Gastroesophageal sphincter (tissue), 3 donors: ENCODE measurements around the gene ARHGAP18.

Experiments used
- EP300 ChIP-seq: sonication (generic); formaldehyde crosslinking; IDR thresholded peaks from one replicate; pipeline ENCODE4 v1.6.1; 2017; ENCODE audit warnings: antibody characterized with exemption, mild to moderate bottlenecking
- TF ChIP-seq, protein P1 (sequence below), 4 experiments: fragments of 200-600 bp in 2 of 4; fragments of 450-650 bp in 2 of 4; sonication (generic) in 1 of 4; IDR thresholded peaks; one replicate each; pipeline ENCODE4 v1.5.1; 2017 to 2019; ENCODE audit warnings: antibody characterized with exemption in 4 of 4, mild to moderate bottlenecking in 2 of 4, moderate library complexity in 2 of 4

DNA sequence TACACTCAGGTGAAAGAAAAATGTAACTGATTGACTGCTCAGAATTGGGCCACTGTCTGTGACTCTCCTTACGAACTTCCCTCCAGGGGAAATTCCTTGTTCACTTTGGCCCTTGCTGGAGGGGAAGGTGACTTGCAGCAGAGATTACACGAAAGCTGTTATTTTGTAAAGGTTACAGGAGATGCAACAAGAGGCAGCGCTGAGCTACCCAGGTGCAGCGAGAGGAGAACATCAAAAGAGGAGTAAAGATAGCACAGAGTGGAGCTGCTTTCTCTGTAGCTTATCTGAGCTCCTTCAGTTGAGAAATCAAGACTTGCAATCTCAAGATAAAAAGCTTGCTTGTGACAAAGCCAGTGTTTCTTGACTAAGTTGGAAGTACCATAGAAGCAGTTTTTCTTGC, 144.6 kb downstream of the ARHGAP18 start:
- TF ChIP-seq, protein P1, sequence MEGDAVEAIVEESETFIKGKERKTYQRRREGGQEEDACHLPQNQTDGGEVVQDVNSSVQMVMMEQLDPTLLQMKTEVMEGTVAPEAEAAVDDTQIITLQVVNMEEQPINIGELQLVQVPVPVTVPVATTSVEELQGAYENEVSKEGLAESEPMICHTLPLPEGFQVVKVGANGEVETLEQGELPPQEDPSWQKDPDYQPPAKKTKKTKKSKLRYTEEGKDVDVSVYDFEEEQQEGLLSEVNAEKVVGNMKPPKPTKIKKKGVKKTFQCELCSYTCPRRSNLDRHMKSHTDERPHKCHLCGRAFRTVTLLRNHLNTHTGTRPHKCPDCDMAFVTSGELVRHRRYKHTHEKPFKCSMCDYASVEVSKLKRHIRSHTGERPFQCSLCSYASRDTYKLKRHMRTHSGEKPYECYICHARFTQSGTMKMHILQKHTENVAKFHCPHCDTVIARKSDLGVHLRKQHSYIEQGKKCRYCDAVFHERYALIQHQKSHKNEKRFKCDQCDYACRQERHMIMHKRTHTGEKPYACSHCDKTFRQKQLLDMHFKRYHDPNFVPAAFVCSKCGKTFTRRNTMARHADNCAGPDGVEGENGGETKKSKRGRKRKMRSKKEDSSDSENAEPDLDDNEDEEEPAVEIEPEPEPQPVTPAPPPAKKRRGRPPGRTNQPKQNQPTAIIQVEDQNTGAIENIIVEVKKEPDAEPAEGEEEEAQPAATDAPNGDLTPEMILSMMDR (IDR thresholded peaks at IDR 0.05), result no peak
- no peak for TF ChIP-seq EP300
